Myocyte (in vitro differentiated cells): ENCODE measurements around the gene TSPYL6. TPM values are rescaled to one million over a fixed set of nuclear protein-coding genes. Genes with fewer than 3 reads are reported as not detected.

Experiments
- DNase-seq: peaks from one replicate; pipeline ENCODE4 v3.0.0-alpha.2; 2012; ENCODE audit warnings: low read depth
- total RNA-seq: library from RNA; depleted of rRNA; stranded (reverse); fragments of >200 nt; gene quantifications from 2 replicates; pipeline ENCODE4 v1.2.3, GENCODE V29; 2014

TSPYL6 gene
- total RNA-seq, 1 donor from 2014 or later, result not detected

DNA sequence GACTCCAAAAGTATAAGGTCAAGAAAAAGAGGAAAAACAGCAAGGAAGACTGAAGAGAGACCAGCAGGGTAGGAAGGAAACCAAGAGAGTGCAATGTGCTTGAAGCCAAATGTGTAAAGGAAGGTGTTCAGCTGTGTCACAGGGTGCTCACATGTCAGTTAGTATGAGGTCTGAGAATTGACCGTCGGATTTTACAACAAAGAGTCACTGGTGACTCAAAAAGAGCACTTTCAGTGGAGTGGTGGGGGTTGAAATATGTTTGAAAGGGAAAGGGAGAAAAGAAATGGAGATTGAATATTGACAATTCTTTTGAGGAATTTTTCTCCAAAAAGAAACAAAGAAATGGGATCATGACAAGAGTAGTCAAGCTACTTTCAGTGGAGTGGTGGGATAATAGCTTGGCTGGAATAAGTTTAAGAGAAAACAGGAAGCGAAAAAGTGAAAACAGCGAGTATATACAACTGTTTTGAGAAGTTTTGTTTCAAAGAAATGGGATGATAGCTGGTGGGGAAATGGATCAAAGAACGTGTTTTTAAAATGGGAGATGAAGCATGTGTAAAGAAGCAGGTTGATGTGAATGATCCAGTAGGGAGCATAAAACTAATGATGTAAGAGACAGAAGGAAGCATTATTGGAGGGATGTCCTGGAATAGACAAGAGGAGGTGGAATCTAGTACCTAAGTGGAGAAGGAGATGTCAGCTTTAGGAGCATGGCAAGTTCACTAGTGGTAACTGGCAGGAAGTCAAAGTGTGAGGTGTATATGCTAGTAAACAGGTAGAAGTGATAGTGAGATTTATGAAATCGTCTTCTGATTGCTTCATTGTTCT is 3.6 kb upstream of the TSPYL6 start:
- DNase-seq, result no peak

DNA sequence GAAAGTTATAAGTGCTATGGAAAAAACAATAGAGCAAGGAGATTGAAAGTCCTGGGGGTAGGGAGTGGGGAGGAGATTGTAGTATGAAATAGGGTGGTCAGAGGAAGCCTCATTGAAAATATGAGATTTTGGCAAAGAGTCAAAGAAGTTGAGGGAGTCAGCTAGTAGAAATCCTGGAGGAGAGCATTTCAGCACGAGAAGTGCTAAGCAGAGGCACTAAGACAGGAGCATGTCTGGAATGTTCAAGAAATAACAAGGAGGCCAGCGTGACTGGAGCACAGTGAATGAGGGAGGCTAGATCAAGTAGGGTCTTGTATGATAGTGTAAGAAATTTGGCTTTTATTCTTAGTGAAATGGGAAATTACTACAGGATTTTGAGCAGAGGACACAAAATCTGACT is 2.1 kb upstream of the TSPYL6 start:
- DNase-seq, result no peak

DNA sequence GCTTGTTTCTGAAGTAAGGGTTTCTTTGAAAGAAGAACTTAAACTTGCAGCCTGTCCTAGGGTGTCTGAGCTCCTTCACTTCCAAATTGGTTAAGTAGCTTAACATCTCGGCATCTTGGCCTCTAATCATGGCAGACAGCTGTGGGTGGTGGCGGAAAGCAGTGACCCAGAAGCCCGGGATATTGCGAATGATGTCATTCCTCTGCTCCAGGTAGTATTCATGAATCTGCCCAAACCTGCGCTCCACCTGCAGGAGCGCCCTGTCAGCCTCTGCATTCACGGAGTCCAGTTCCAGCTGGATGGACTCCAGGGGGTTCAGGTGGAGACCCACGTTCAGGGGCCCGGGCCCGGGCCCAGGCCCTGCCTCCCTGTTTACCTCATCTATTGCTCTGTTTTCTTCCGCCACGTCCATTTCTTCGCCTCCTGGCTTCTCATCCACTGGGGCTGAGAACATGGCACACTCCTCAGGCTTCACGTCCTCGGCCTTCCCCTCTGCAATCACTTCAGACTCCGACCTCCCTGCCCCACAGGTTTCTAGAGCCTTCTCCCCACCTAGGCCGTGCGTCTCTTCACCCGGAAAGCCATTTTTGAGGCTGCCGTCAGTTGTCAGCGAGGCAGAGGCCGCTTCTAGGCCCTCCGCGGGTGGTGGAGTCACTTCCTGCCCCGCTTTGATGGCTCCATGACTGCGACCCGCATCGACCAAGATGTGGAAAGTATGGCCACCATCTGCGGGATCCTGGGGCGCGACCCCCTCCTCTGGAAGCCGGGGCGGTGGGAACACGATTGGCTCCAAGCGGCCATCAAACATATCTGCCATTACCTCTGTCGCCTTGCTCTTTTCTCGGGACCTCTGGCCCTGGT is 569 bp downstream of the TSPYL6 start:
- no peak for DNase-seq

DNA sequence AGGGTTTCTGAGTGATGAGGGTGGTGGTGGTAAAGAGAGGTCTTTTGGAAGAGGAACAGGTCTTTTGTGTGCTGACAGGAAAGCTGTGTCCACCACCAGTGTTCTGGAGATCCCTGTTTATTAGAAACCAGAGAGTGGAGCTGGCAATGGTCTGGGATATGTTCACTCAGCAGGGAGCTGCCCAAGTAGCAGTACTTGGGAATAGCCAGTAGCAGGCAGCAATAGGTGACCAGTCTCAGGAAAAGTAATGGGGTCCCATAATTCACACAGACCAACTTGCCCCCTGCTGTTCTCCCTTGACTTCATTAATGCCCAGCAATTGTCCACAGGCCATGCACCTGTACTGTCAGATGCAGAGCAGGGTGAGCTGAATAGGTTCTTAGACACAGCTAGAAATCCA is 1.8 kb downstream of the TSPYL6 start:
- no peak for DNase-seq

DNA sequence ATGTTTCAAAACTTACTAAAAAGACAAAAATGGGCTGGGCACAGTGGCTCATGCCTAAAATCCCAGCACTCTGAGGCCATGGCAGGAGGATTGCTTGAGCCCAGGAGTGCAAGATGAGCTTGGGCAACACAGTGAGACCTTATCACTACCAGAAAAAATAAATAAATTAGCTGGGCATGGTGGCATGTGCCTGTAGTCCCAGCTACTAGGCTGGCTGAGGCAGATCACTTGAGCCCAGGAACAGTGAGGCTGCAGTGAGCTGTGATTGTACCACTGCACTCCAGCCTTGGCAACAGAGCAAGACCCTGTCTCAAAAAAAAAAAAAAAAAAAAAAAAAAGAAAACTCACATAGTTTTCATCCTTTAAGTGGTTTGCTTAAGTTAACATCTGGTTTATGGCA is 6.4 kb downstream of the TSPYL6 start:
- DNase-seq, result no peak

DNA sequence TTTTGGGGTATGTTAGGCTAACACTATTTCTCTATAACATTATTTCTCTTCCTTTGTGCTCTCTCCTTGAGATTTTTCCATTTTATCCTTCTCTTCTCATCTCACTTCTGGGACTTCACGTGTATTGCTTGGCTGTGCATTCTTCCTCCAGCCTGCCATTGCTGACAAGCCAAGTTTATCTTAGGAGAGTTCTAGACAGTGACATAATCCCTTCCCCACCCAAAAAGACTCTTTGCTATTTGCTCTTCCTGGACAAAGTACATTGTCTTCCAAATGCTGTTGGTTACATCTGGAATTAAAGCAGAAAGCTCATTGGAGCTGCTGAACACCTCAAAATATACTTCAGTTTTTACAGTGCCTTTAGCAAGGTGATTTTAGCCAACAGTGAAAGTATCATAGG is 8.9 kb downstream of the TSPYL6 start:
- no peak for DNase-seq

DNA sequence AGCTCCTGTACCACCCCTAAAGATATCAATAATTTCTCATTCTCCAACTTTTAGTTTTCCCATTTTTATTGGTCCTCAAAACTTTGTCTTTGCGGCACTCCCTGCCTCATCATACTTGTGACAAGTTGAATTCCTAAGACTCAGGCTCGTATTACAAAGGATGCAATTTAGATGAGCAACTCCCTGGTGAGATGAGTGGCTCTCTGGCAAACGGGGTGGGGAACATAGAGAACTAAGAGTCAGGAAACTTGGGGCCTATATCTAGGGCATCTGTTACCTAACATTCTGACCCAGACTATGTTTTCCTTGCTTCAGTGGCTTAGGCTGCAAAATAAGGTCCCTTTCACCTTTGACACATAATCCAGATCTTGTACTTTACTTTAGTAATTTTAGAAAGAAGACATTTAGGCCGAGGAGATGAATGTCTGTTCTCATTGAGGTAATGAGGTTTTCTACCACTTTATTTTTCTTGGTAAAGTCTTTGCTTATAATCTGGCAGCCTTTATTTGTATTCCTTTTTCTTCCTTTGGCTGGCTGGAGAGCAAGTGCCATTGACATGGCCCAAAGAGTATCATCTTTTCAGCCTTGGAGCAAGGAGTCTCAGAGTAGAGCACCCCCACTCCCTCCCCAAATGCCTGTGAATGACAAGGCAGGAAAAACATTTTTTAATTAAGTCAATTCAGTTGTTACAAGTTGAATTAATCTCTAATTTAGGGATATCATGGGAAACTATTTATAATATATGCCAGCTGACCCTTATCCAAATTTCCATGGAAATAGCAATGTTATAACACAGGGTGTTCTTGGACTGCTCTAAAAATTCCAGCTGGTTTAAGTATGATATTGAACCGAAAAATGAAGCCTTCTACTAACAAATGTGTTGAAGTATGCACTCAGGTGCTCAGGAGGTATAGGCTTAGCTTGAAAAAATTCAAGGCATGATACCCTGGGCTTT is 15.2 kb downstream of the TSPYL6 start:
- DNase-seq, result peak; percentile 61

DNA sequence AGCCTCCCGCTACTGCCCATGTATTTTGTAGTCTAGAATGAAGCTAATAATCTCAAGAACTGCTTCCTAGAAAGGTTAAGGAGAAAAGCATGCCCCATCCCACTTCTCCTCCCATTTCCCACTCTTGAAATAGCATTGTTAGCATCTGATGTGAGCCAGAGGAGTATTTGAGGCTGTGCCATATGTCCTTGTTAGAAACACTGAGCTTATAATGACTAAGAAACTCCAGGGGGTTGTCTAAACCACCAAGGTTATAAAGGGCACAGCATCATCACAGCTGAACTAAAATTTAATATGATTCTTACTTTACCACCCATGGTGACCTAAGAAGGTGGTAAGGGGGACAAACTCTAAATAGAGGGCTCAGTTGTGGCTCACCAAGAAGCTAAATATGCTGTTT is 16.6 kb downstream of the TSPYL6 start:
- DNase-seq, result peak; percentile 91

DNA sequence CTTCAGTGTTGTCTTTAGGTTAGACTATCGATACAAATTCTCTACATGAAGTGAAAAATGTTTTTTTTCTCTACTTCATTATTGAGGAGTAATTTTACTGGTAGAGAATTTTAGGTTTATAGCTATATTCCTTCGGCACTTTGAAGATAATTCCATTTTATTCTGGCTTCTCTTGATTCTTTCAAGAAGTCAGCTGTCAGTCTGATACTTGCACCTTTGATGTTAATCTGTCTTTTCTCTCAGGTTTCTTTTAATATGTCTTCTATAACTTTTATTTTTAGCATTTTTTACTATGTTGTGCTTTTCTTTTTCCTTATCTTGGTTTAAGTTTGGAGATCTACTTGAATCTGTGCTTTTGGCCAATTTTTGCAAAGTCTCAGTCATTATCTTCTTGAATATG is 18.6 kb downstream of the TSPYL6 start:
- no peak for DNase-seq

DNA sequence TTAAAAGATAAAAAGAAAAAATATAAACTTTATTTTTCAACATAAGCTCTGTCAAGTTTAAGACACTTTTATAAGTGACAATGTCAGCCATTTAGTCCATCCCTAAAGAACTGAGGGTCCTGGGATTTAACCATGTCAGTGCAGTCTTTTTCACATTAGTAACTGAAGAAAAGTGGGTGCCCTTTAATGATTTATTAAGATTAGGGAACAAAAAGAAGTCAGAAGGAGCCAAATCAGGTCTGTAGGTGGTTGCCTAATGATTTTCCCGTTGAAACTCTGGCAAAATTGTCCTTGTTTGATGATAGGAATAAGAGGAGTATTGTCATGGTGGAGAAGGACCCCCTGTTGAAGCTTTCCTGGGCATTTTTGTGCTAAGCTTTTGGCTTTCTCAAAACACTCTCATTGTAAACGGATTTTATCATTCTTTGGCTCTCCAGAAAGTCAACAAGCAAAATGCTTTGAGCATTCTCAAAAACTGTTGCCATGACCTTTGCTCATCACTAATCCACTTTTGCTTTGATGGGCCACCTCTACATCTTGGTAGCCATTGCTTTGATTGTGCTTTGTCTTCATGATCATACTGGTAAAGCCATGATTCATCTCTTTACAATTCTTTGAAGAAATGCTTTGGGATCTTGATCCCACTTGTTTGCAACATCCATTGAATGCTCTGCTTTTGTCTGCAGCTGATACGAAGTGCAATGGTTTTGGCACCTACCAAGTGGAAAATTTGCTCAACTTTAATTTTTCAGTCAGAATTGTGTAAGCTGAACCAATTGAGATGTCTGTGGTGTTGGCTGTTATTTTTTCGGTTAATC is 22.0 kb downstream of the TSPYL6 start:
- DNase-seq, result no peak

DNA sequence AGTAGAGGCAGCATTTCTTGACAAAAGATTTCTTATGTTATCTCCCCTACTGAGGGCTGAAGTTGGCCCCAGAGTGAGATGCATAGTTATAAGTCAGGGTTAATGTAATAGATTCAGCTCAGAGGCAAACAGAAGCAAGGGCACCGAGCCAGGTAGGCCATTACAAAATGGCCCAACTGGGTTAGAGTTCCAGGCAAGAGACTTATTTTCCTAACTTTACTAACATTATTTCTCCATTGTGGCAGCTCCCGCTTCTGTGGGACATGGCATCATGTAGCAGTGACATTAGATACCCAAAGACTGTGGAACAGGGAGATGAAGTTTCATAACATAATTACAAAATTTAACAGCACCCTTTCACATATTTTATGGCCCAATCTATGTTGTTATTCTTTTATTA is 27.1 kb downstream of the TSPYL6 start:
- peak; percentile 21 for DNase-seq

DNA sequence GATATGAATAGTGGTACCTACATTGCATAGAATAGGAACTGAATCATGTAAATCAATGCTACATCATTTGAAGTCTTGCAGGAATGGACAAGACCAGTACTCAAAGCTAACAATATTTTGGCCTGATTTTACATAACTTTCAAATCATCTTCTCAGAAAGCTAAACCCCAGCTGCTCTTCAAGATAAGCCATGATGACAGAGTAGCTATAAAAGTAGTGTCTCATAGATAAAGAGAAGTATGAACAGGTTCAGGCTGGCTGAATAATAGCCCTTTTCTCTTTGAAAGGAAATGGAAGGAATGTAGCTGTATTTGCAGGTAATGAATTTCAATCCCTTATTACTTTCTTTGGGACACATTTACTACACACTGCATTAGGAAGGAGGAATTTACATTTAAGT is 28.2 kb downstream of the TSPYL6 start:
- DNase-seq, result peak; percentile 30

DNA sequence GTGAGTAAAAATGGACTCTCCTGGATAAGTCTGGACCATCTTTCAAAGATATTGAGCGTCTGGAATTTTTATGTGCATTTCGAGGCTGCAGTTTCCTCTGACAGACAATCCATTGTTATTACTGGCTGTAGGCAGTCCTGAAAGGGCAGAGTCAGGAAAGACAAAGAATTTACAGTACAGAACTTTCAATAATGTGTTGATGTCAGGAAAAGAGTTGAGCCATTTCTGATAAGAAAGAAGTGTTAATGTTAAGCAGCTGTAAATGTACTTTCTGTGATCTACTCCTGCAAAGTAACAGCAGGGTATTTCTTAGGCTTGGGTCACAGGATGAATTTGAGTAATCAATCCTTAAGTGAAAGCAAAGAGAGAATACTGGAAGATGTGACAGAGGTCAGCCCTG is 29.8 kb downstream of the TSPYL6 start:
- no peak for DNase-seq

DNA sequence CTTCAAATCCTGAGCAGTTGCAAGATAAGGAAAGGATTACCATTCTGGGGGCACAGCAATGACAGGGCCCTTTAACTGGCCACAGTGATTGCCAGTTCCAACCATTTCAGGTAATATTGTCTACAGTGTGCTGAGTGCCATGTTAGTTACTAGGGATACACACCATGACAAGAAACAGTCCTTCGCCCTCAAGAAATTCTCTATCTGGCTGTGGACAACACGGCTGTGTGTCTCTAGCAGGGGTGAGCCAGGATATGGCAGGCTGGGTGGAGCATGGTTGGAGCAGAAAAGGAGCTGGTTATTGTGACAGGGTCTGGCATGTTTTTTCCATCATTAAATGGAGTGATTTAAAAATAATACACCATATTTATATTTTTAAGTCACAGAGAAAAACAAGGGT is 31.0 kb downstream of the TSPYL6 start:
- no peak for DNase-seq

DNA sequence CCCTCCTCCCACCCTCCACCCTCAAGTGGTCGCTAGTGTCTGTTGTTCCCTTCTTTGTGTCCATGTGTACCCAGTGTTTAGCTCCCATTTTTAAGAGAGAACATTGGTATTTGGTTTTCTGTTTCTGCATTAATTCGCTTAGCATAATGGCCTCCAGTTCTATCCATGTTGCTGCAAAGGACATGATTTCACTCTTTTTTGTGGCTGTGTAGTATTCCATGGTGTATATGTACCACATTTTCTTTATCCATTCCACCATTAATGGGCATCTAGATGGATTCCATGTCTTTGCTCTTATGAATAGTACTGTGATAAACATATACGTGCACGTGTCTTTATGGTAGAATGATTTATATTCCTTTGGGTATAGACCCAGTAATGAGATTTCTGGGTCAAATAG is 42.9 kb downstream of the TSPYL6 start:
- DNase-seq, result no peak

DNA sequence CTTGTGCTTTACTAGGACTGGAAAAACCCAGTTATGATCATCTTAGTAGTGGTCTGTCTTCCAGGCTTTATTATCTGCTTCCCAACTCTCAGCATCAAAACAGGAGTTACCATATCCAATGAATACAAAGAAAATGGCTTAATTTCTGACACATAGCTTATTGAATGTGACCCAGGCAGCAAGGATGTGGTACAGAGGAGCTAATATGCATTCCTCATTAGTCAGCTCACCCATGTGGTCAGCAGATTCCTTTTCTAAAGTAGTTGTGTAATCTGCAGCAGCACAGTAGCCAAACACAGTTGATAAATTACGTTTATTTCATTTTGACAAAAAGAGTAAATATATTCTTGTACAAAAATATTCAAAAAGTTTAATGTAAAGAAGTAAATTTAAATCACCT is 43.6 kb downstream of the TSPYL6 start:
- peak; percentile 79 for DNase-seq

DNA sequence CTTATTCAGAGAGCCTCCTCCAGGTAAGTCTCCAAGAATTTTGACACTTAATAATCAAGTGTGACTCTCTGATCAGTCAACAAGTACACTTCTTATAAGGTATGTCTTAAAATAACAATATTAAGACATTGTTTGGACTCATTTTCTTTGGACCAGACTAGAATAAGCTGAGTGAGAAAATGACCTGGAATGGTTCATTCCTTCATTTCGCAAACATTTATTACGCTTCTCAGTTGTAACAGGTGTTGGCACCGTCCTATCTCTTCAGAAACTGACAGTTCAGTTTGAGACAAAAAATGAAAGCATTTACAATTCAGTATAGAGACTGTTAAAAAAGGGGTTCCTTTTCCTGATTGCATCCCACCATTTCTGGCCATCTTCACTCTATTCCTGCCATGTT is 46.6 kb downstream of the TSPYL6 start:
- no peak for DNase-seq

DNA sequence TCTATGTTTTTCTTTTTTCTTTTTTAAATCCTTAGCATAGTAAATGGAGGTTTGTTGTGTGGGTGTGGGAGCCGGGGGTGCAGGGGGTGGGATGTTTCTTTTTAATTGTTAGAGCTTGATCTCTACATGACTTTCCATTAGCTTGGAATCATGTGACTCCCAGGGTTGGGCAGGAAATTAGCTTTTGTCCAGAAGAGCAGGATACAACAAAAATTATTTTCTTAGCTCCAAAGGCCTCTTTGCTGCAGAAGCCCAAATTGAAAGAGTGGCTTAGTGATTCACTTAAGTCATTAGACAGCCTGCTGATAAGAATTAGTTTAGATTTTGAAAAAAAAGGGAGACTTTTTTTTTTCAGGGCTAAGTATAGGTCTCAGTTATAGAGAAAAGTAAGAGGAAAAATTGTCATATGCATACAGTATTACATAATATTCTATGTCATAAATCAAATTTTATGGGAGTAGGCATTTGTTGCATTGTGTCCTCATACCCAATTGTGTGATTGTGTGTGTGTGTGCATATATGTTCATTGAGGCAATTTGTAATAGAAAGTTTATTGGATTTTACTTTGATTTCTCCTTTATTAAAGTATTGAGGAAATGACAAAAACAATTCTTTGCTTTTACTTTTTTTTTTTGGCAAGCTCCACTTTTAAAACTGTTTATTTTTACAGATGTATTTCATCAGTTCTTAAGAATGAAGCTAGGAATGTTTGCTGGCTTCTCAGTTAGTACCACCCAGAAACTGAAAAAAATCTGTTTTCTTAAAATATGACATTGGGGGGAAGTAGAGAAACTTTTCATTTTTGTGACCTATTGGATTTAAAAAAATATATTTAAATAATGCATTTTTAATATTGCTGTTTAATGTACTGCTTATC is 47.4 kb downstream of the TSPYL6 start:
- peak; percentile 26 for DNase-seq

DNA sequence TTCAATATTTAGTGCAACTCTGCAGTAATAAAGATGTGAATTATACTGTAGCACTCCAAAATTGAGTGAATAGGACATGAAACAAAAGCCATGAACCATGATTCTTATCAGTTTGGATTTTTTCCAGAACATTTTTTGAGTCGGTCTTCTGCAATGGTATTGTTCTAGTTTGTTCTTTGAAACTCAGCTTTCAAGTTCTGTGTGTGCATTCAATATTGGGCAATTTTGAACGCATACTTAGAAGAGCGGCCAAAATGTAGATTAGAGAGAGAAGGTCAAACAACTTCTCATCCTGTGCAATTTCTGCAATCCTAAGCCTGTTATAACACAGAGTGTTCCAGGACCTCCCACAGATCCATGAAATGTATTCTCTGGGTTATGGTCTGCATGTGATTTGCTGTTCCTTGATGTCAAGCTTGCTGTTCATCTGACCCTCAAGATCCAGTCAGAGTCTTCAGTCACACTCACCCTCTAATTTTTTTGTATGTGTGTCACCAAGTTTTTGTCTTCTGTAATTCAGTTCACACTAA is 48.3 kb downstream of the TSPYL6 start:
- DNase-seq, result no peak
